HG02642 (cell line): ENCODE measurements around the gene MAP3K3.

Source experiments
- ATAC-seq: cut with Tn5 transposase; IDR thresholded peaks from one replicate; pipeline ENCODE4 v1.9.1; 2021; ENCODE audit warnings: mild to moderate bottlenecking; ENCODE audit not compliant: unreplicated experiment, poor library complexity

The MAP3K3 gene

GRCh38 chr17:63647936-63648335 lies 25.7 kb downstream of the MAP3K3 start:
- no peak for ATAC-seq

- ATAC-seq: no peak
Measured at GRCh38 chr17:63649813-63650212, 27.6 kb downstream of the MAP3K3 start.

GRCh38 chr17:63652106-63652505 lies 29.9 kb downstream of the MAP3K3 start:
- ATAC-seq: no peak

- no peak for ATAC-seq
Measured at GRCh38 chr17:63653050-63653449, 30.8 kb downstream of the MAP3K3 start.

GRCh38 chr17:63657786-63658185 lies 35.6 kb downstream of the MAP3K3 start:
- no peak for ATAC-seq

- ATAC-seq: no peak
Measured at GRCh38 chr17:63658366-63658765, 36.1 kb downstream of the MAP3K3 start.

GRCh38 chr17:63659850-63660249 lies 37.6 kb downstream of the MAP3K3 start:
- ATAC-seq: no peak

- peak; percentile 57 for ATAC-seq
Measured at GRCh38 chr17:63665527-63666214, 43.5 kb downstream of the MAP3K3 start.

GRCh38 chr17:63672856-63673255 lies 50.6 kb downstream of the MAP3K3 start:
- ATAC-seq: no peak

GRCh38 chr17:63675231-63675606 lies 53.0 kb downstream of the MAP3K3 start:
- no peak for ATAC-seq

GRCh38 chr17:63675607-63676546 lies 53.7 kb downstream of the MAP3K3 start:
- ATAC-seq: no peak

- no peak for ATAC-seq
Measured at GRCh38 chr17:63676584-63676983, 54.4 kb downstream of the MAP3K3 start.

- no peak for ATAC-seq
Measured at GRCh38 chr17:63679214-63679613, 57.0 kb downstream of the MAP3K3 start.

- no peak for ATAC-seq
Measured at GRCh38 chr17:63680700-63681099, 58.5 kb downstream of the MAP3K3 start.

GRCh38 chr17:63681530-63681929 lies 59.3 kb downstream of the MAP3K3 start:
- no peak for ATAC-seq

GRCh38 chr17:63682441-63682840 lies 60.2 kb downstream of the MAP3K3 start:
- ATAC-seq: no peak

- no peak for ATAC-seq
Measured at GRCh38 chr17:63682981-63683380, 60.8 kb downstream of the MAP3K3 start.

GRCh38 chr17:63685041-63685440 lies 62.8 kb downstream of the MAP3K3 start:
- no peak for ATAC-seq

- ATAC-seq: no peak
Measured at GRCh38 chr17:63685578-63685977, 63.4 kb downstream of the MAP3K3 start.

- no peak for ATAC-seq
Measured at GRCh38 chr17:63686138-63686685, 64.0 kb downstream of the MAP3K3 start.

- ATAC-seq: no peak
Measured at GRCh38 chr17:63688396-63689020, 66.3 kb downstream of the MAP3K3 start.
